HepG2 (cell line): ENCODE measurements around the gene JMJD4. TPM values are rescaled to one million over a fixed set of nuclear protein-coding genes. Genes with fewer than 3 reads are reported as not detected.

Source experiments
- ATAC-seq: fragments of 200-7000 bp; cut with Tn5 transposase; 3 replicates; pipeline ENCODE4 v1.9.1; 2020; ENCODE audit warnings: mild to moderate bottlenecking, moderate library complexity
- BruUV-seq: library from RNA; stranded (reverse); fragments of 400-500 nt; replicated peaks from 2 replicates; lab custom pipeline; 2021; lab: Mats Ljungman, UMichigan
- CTCF ChIA-PET: fragments of 300-600 bp; formaldehyde crosslinking; extraction: SDS; loops from one replicate; lab custom pipeline; 2021; ENCODE audit warnings: low total read pairs, inconsistent platforms, low intra/inter-chr PET ratio; lab: Yijun Ruan, JAX
- POLR2A ChIA-PET: fragments of 350-600 bp; sonication (Branson Sonifier 250); formaldehyde crosslinking; loops from one replicate; lab custom pipeline; 2020; ENCODE audit warnings: antibody characterized with exemption, inconsistent platforms; lab: Yijun Ruan, JAX
- DNase-seq: peaks from one replicate; pipeline ENCODE4 v3.0.0-alpha.2; 2015; ENCODE audit warnings: low spot score
- FAIRE-seq: peaks from 3 replicates; lab custom pipeline; 2011; peaks lifted over from hg19 to GRCh38; lab: Jason Lieb, UNC
- H2AFZ ChIP-seq: one replicate; pipeline ENCODE4 v1.6.1; 2011; ENCODE audit warnings: low read length, inconsistent platforms
- H3K27ac ChIP-seq: fragments of 300-600 bp; 3 replicates; pipeline ENCODE4 v1.8.0; 2011; ENCODE audit warnings: mixed run types, mild to moderate bottlenecking, mixed read lengths, low read length, inconsistent platforms; ENCODE audit not compliant: insufficient read depth; ENCODE audit errors: extremely low read length
- H3K27me3 ChIP-seq, 2 experiments: fragments of 200-600 bp in 1 of 2; 2 replicates in 1 of 2; 3 replicates in 1 of 2; pipeline versions ENCODE4 v1.6.0 to v1.8.0; 2011; ENCODE audit warnings: low read length in 2 of 2, mild to moderate bottlenecking in 2 of 2, moderate library complexity in 2 of 2, inconsistent platforms in 1 of 2; ENCODE audit not compliant: insufficient read depth in 2 of 2, control insufficient read depth in 1 of 2
- H3K36me3 ChIP-seq, 2 experiments: fragments of 200-600 bp in 1 of 2; replicated peaks in 1 of 2; 2 replicates in 1 of 2; 3 replicates in 1 of 2; pipeline versions ENCODE4 v1.5.1 to v1.8.0; 2011; ENCODE audit warnings: low read length in 2 of 2, inconsistent platforms in 1 of 2; ENCODE audit not compliant: insufficient read depth in 2 of 2, control insufficient read depth in 1 of 2
- H3K4me1 ChIP-seq: 2 replicates; pipeline ENCODE4 v1.5.1; 2012; ENCODE audit warnings: low read length, inconsistent platforms; ENCODE audit not compliant: insufficient read depth
- H3K4me2 ChIP-seq: 2 replicates; pipeline ENCODE4 v1.6.0; 2011; ENCODE audit warnings: low read depth, low read length, inconsistent platforms
- H3K4me3 ChIP-seq, 3 experiments: fragments of 200-600 bp in 1 of 3; sonication (generic), shearing (Covaris generic) in 1 of 3; replicated peaks in 1 of 3; 2 replicates each; pipeline ENCODE4 v1.5.1; 2011 to 2016; ENCODE audit warnings: low read length in 3 of 3, inconsistent platforms in 2 of 3, low read depth in 2 of 3, mild to moderate bottlenecking in 2 of 3, control low read depth in 1 of 3, mixed read lengths in 1 of 3; ENCODE audit not compliant: insufficient read depth in 1 of 3
- H3K79me2 ChIP-seq: one replicate; pipeline ENCODE4 v1.6.1; 2011; ENCODE audit warnings: low read length, inconsistent platforms; ENCODE audit not compliant: insufficient read depth
- H3K9ac ChIP-seq: 2 replicates; pipeline ENCODE4 v1.6.0; 2011; ENCODE audit warnings: mild to moderate bottlenecking, low read depth, low read length, inconsistent platforms; ENCODE audit not compliant: insufficient read depth
- H3K9me3 ChIP-seq: 2 replicates; pipeline ENCODE4 v1.5.1; 2012; ENCODE audit warnings: mild to moderate bottlenecking, low read length
- H4K20me1 ChIP-seq: 2 replicates; pipeline ENCODE4 v1.6.0; 2011; ENCODE audit warnings: inconsistent platforms, mild to moderate bottlenecking, low read length, moderate library complexity; ENCODE audit not compliant: insufficient read depth
- DMAP1 ChIP-seq: IDR thresholded peaks from 2 replicates; pipeline ENCODE4 v1.6.1; 2016
- ERF ChIP-seq: IDR thresholded peaks from 2 replicates; pipeline ENCODE4 v1.6.1; 2018; ENCODE audit warnings: missing biosample characterization, missing genetic modification reagents
- GTF2F1 ChIP-seq: fragments of 150-350 bp; IDR thresholded peaks from 2 replicates; pipeline ENCODE4 v1.6.1; 2014; ENCODE audit warnings: low read length
- HDAC1 ChIP-seq: sonication (generic); formaldehyde crosslinking; IDR thresholded peaks from 2 replicates; pipeline ENCODE4 v1.5.1; 2020; ENCODE audit warnings: mild to moderate bottlenecking, missing genetic modification reagents
- ISL2 ChIP-seq: sonication (generic); formaldehyde crosslinking; IDR thresholded peaks from 2 replicates; pipeline ENCODE4 v1.5.0; 2020; ENCODE audit warnings: missing genetic modification reagents
- NAIF1 ChIP-seq: sonication (generic); formaldehyde crosslinking; IDR thresholded peaks from 2 replicates; pipeline ENCODE4 v1.5.0; 2020; ENCODE audit warnings: mild to moderate bottlenecking, missing genetic modification reagents, borderline replicate concordance
- RXRB ChIP-seq: IDR thresholded peaks from 2 replicates; pipeline ENCODE4 v1.6.1; 2016; ENCODE audit warnings: borderline replicate concordance, missing genetic modification reagents, missing compliant biosample characterization
- ZNF430 ChIP-seq: sonication (generic); formaldehyde crosslinking; IDR thresholded peaks from 2 replicates; pipeline ENCODE4 v1.9.0; 2021; ENCODE audit warnings: mild to moderate bottlenecking, missing genetic modification reagents
- WGBS: methylation state at CpG from one replicate; pipeline ENCODE4 v1.1.6; 2017; ENCODE audit warnings: low lambda C conversion rate; 5-methylcytosine and 5-hydroxymethylcytosine counted together
- in situ Hi-C: cut with HindIII; loops from 2 replicates; pipeline ENCODE4 v1.10.0; 2017; ENCODE audit warnings: low pct_unique_long_range_greater_than_20kb; ENCODE audit not compliant: extremely low pct_ligation_motif_present
- intact Hi-C: fragments of 100-400 bp; cut with micrococcal nuclease; formaldehyde crosslinking; loops from one replicate; pipeline ENCODE4 v1.10.0; 2022; ENCODE audit not compliant: unreplicated experiment
- polyA plus RNA-seq, 8 experiments: library from polyadenylated mRNA; depleted of rRNA in 3 of 8; stranded (reverse) in 7 of 8; unstranded in 1 of 8; fragments of >200 nt; fragmentation: Illumina TruSeq in 4 of 8; extraction: Trizol in 4 of 8; gene quantifications; 2 replicates each; pipeline versions ENCODE4 v1.2.1 to v1.2.3, GENCODE V29; 2011 to 2016; ENCODE audit warnings: low read depth in 4 of 8, missing spikeins in 1 of 8, mixed read lengths in 1 of 8; ENCODE audit not compliant: insufficient read depth in 1 of 8
- total RNA-seq, 5 experiments: library from RNA; depleted of rRNA; stranded (reverse); fragments of >200 nt; fragmentation: Illumina TruSeq; extraction: Trizol; gene quantifications; 2 replicates each; pipeline ENCODE4 v1.2.3, GENCODE V29; 2016; ENCODE audit warnings: low read depth in 1 of 5
- TF ChIP-seq, protein P1 (sequence below): IDR thresholded peaks from 2 replicates; pipeline ENCODE4 v1.6.1; 2012; ENCODE audit warnings: inconsistent platforms
- TF ChIP-seq, protein P2 (sequence below): IDR thresholded peaks from 2 replicates; pipeline ENCODE4 v1.6.1; 2016

Gene JMJD4
- total and polyA plus RNA-seq, 2 of the 13 experiments (the other 11 are each of a cell fraction or from before 2014, with no cell fraction given), result 10.2 to 29.0 TPM

DNA sequence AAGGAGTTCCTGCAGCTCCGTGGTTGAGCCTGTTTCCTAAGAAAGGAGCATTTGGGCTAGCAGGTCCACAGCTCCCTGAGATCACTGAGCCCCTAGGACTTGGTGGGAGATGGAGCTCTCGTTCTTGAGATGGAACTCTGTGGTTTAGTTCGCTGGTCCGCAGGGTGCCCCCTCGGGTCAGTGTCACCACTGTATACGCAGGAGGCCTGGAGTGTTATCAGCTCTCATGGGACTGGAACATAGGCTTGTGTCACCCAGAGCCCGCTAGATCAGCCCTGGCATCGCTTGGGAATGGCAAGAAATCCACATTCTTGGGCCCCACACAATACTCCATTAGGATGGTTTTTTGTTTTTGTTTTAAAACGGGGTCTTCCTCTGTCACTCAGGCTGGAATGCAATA is 3.7 kb upstream of the JMJD4 start:
- H3K9me3 ChIP-seq, result no peaks in the 10 kb centered on the region
- no peak overlapping the region for H3K9ac ChIP-seq
- H3K79me2 ChIP-seq, result peaks cover 51% of the 10 kb centered on the region
- ATAC-seq (no peak), FAIRE-seq (no peak), DNase-seq (no peak)
- 89% methylated on average over 7 of the region's 9 CpGs for WGBS
- in situ Hi-C loops, result no loop called here
- no peaks in the 10 kb centered on the region; a peak in 1 of 5 replicates for H3K36me3 ChIP-seq
- 0 out of 2 replicates have a peak, but pooled peaks cover 4% of the 10 kb centered on the region for H4K20me1 ChIP-seq
- no peak overlapping the region for H3K4me2 ChIP-seq
- BruUV-seq, result no TSS peak
- CTCF ChIA-PET, result no interaction called here
- H3K4me1 ChIP-seq, result peaks cover 20% of the 10 kb centered on the region
- intact Hi-C loops, result no loop called here
- H2AFZ ChIP-seq, result no peak overlapping the region
- H3K27ac ChIP-seq, result no peak overlapping the region
- no peaks in the 10 kb centered on the region; a peak in 1 of 5 replicates for H3K27me3 ChIP-seq
- H3K4me3 ChIP-seq, result no peak overlapping the region
- POLR2A ChIA-PET, result no interaction called here
- TF ChIP-seq DMAP1 (CRISPR knock-in tag), result no peak
- TF ChIP-seq, protein P1, sequence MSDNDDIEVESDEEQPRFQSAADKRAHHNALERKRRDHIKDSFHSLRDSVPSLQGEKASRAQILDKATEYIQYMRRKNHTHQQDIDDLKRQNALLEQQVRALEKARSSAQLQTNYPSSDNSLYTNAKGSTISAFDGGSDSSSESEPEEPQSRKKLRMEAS, result no peak

DNA sequence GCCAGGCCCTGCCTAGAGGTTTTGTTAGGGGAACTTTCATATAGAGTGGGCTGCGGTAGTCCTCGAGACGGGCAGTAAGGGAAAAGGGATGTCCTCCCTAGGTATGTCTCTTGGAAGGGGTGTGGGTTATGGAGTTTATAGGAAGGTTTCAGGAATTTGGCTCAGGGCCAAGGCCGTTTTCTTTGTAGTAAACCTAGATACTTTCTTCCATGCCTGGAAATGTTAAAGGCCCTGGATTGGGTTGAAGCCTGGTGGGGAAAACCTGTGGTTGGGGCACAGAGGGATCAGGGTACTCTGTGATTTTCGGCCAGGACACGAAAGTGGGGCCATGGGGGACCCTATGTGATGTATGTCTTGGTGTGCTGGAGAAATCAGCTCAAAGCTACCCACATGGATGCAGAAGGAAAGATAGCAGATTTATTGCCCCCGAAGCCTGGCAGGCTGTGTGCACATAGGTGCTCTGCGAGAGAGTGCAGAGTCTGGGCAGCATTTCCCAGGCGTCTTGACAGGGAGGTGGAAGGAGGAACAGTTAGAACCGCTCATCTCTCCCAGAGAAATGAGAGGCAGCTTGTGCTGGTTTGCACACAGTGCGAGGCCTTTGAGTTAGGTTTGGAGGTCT is 1.8 kb upstream of the JMJD4 start:
- Histone ChIP-seq H3K4me1 (peaks cover 24% of the 10 kb centered on the region), H3K9ac (no peak overlapping the region), H4K20me1 (no peaks in the 10 kb centered on the region), H3K36me3 (peaks cover 4 to 9% of the 10 kb centered on the region in 2 experiments; a peak in 1 of 5 replicates), H3K4me2 (peak overlapping the region; percentile 93), H3K27me3 (no peaks in the 10 kb centered on the region; a peak in 1 of 5 replicates), H3K9me3 (no peaks in the 10 kb centered on the region), H3K4me3 (no peak overlapping the region), H2AFZ (no peak overlapping the region), H3K79me2 (peaks cover 48% of the 10 kb centered on the region), H3K27ac (no peak overlapping the region)
- ChIA-PET POLR2A (no interaction called here), CTCF (no interaction called here)
- FAIRE-seq (no peak), DNase-seq (no peak), ATAC-seq (no peak)
- in situ Hi-C loops, result no loop called here
- WGBS, result 88% methylated on average over 10 of the region's 11 CpGs
- intact Hi-C loops, result no loop called here
- no peak for TF ChIP-seq RXRB (CRISPR knock-in tag)
- TF ChIP-seq ZNF430 (CRISPR knock-in tag), result no peak
- no peak for TF ChIP-seq ISL2 (CRISPR knock-in tag)
- no peak for TF ChIP-seq ERF (CRISPR knock-in tag)
- TF ChIP-seq, protein P2, sequence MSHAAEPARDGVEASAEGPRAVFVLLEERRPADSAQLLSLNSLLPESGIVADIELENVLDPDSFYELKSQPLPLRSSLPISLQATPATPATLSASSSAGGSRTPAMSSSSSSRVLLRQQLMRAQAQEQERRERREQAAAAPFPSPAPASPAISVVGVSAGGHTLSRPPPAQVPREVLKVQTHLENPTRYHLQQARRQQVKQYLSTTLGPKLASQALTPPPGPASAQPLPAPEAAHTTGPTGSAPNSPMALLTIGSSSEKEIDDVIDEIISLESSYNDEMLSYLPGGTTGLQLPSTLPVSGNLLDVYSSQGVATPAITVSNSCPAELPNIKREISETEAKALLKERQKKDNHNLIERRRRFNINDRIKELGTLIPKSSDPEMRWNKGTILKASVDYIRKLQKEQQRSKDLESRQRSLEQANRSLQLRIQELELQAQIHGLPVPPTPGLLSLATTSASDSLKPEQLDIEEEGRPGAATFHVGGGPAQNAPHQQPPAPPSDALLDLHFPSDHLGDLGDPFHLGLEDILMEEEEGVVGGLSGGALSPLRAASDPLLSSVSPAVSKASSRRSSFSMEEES (CRISPR knock-in tag), result no peak
- TF ChIP-seq GTF2F1, result no peak
- no peak for TF ChIP-seq NAIF1 (CRISPR knock-in tag)
- TF ChIP-seq HDAC1, result no peak
- no TSS peak for BruUV-seq
